H1 (cell line): ENCODE data around the gene LBH. TPM values are rescaled to one million over a fixed set of nuclear protein-coding genes. Genes with fewer than 3 reads are reported as not detected.

Experiments used
- CTCF ChIA-PET: fragments of 300-600 bp; sonication (Branson Sonifier 250); formaldehyde crosslinking; loops from one replicate; lab custom pipeline; 2021; ENCODE audit not compliant: partially characterized antibody; lab: Charles Lee
- POLR2A ChIA-PET: fragments of 300-600 bp; sonication (Branson Sonifier 250); formaldehyde crosslinking; loops from one replicate; lab custom pipeline; 2021; ENCODE audit warnings: inconsistent platforms; ENCODE audit not compliant: partially characterized antibody; lab: Charles Lee
- DNase-seq, 2 experiments: peaks; one replicate each; pipeline versions ENCODE4 v3.0.0 to v3.0.0-alpha.2; 2010 to 2022; ENCODE audit warnings: low spot score in 2 of 2, low read depth in 1 of 2, mixed read lengths in 1 of 2
- FAIRE-seq: peaks from 2 replicates; lab custom pipeline; 2011; peaks lifted over from hg19 to GRCh38; lab: Jason Lieb, UNC
- H2AFZ ChIP-seq: 2 replicates; pipeline ENCODE4 v1.8.1; 2012; ENCODE audit warnings: low read length, inconsistent platforms
- H2AK5ac ChIP-seq: 2 replicates; pipeline ENCODE4 v1.6.1; 2013; ENCODE audit warnings: low read depth, low read length
- H2BK120ac ChIP-seq: replicated peaks from 2 replicates; pipeline ENCODE3; 2013; ENCODE audit warnings: low read depth, low read length, inconsistent platforms
- H2BK12ac ChIP-seq: 2 replicates; pipeline ENCODE4 v1.6.1; 2013; ENCODE audit warnings: low read depth, low read length
- H2BK15ac ChIP-seq: 2 replicates; pipeline ENCODE4 v1.6.1; 2013; ENCODE audit warnings: low read length
- H2BK20ac ChIP-seq: 2 replicates; pipeline ENCODE4 v1.6.1; 2013; ENCODE audit warnings: low read length
- H2BK5ac ChIP-seq: 2 replicates; pipeline ENCODE4 v1.6.1; 2013; ENCODE audit warnings: low read depth, low read length
- H3K14ac ChIP-seq: 2 replicates; pipeline ENCODE4 v1.6.1; 2013; ENCODE audit warnings: inconsistent platforms; ENCODE audit not compliant: insufficient read length
- H3K18ac ChIP-seq: 2 replicates; pipeline ENCODE4 v1.6.1; 2013; ENCODE audit warnings: low read length; ENCODE audit errors: extremely low read depth
- H3K23ac ChIP-seq: 2 replicates; pipeline ENCODE4 v1.6.1; 2013; ENCODE audit warnings: inconsistent platforms; ENCODE audit not compliant: insufficient read length
- H3K23me2 ChIP-seq: 2 replicates; pipeline ENCODE4 v1.6.1; 2013; ENCODE audit warnings: low read depth, low read length
- H3K27ac ChIP-seq: 2 replicates; pipeline ENCODE4 v1.6.1; 2011; ENCODE audit warnings: low read depth, low read length, inconsistent platforms
- H3K27me3 ChIP-seq, 4 experiments: replicated peaks in 1 of 4; 1 replicate in 1 of 4; 2 replicates in 3 of 4; pipeline versions ENCODE4 v1.6.1 to v1.8.1; 2011 to 2013; ENCODE audit warnings: low read length in 3 of 4, mild to moderate bottlenecking in 3 of 4, inconsistent platforms in 2 of 4, mixed read lengths in 2 of 4, moderate library complexity in 1 of 4; ENCODE audit not compliant: control insufficient read depth in 3 of 4, insufficient read depth in 3 of 4; ENCODE audit errors: extremely low read depth in 1 of 4
- H3K36me3 ChIP-seq, 4 experiments: 2 replicates each; pipeline versions ENCODE4 v1.6.1 to v1.8.1; 2011 to 2013; ENCODE audit warnings: mild to moderate bottlenecking in 4 of 4, low read length in 3 of 4, moderate library complexity in 2 of 4, control low read depth in 1 of 4, inconsistent platforms in 1 of 4; ENCODE audit not compliant: insufficient read depth in 4 of 4, control insufficient read depth in 2 of 4
- H3K4ac ChIP-seq: replicated peaks from 2 replicates; pipeline ENCODE3; 2013; ENCODE audit warnings: low read length, low read depth, mixed read lengths, inconsistent platforms; ENCODE audit not compliant: insufficient read length
- H3K4me1 ChIP-seq, 4 experiments: replicated peaks in 1 of 4; 1 replicate in 1 of 4; 2 replicates in 3 of 4; pipeline versions ENCODE4 v1.6.1 to v1.8.1; 2011 to 2013; ENCODE audit warnings: low read length in 3 of 4, inconsistent platforms in 2 of 4, mixed read lengths in 1 of 4; ENCODE audit not compliant: insufficient read depth in 4 of 4, control insufficient read depth in 3 of 4
- H3K4me2 ChIP-seq, 2 experiments: 2 replicates each; pipeline versions ENCODE4 v1.6.1 to v1.8.1; 2011 to 2013; ENCODE audit warnings: low read depth in 2 of 2, low read length in 2 of 2, control low read depth in 1 of 2, inconsistent platforms in 1 of 2, mild to moderate bottlenecking in 1 of 2; ENCODE audit not compliant: insufficient read depth in 1 of 2
- H3K4me3 ChIP-seq, 4 experiments: fragments of 200-600, 300-600 bp in 1 of 4; sonication (generic), shearing (Covaris generic), sonication (Bioruptor Twin) in 1 of 4; 2 replicates each; pipeline versions ENCODE4 v1.5.1 to v1.8.1; 2011 to 2016; ENCODE audit warnings: low read length in 4 of 4, low read depth in 3 of 4, control low read depth in 2 of 4, inconsistent platforms in 2 of 4, mild to moderate bottlenecking in 2 of 4, mixed read lengths in 1 of 4, moderate library complexity in 1 of 4; ENCODE audit not compliant: insufficient read depth in 2 of 4; ENCODE audit errors: extremely low read depth in 1 of 4
- H3K56ac ChIP-seq: replicated peaks from 2 replicates; pipeline ENCODE3; 2013; ENCODE audit warnings: low read depth, mild to moderate bottlenecking, mixed read lengths, low read length, inconsistent platforms; ENCODE audit not compliant: insufficient read length
- H3K79me1 ChIP-seq: 2 replicates; pipeline ENCODE4 v1.6.1; 2013; ENCODE audit warnings: low read depth, low read length, control low read depth
- H3K79me2 ChIP-seq, 2 experiments: 2 replicates each; pipeline versions ENCODE4 v1.6.1 to v1.8.1; 2012 to 2013; ENCODE audit warnings: low read length in 2 of 2, mild to moderate bottlenecking in 2 of 2, inconsistent platforms in 1 of 2; ENCODE audit not compliant: insufficient read depth in 2 of 2, control insufficient read depth in 1 of 2
- H3K9ac ChIP-seq, 4 experiments: replicated peaks in 1 of 4; 1 replicate in 1 of 4; 2 replicates in 3 of 4; pipeline versions ENCODE4 v1.6.1 to v1.8.1; 2011 to 2013; ENCODE audit warnings: low read depth in 3 of 4, low read length in 3 of 4, control low read depth in 2 of 4, mild to moderate bottlenecking in 2 of 4, moderate library complexity in 2 of 4, inconsistent platforms in 1 of 4; ENCODE audit errors: extremely low read depth in 1 of 4
- H3K9me3 ChIP-seq, 2 experiments: 2 replicates each; pipeline versions ENCODE4 v1.6.1 to v1.8.1; 2012 to 2013; ENCODE audit warnings: mild to moderate bottlenecking in 2 of 2, moderate library complexity in 2 of 2, control low read depth in 1 of 2, inconsistent platforms in 1 of 2, low read depth in 1 of 2, low read length in 1 of 2, mixed read lengths in 1 of 2; ENCODE audit not compliant: insufficient read depth in 2 of 2
- H4K20me1 ChIP-seq, 2 experiments: replicated peaks in 1 of 2; 2 replicates each; pipeline versions ENCODE3 to v1.8.1; 2011 to 2013; ENCODE audit warnings: inconsistent platforms in 2 of 2, low read length in 2 of 2, mild to moderate bottlenecking in 1 of 2; ENCODE audit not compliant: insufficient read depth in 2 of 2, control insufficient read depth in 1 of 2
- H4K5ac ChIP-seq: 2 replicates; pipeline ENCODE4 v1.6.1; 2013; ENCODE audit warnings: low read length, low read depth, mixed read lengths, inconsistent platforms; ENCODE audit not compliant: insufficient read length
- H4K8ac ChIP-seq: 2 replicates; pipeline ENCODE4 v1.8.0; 2013; ENCODE audit warnings: mild to moderate bottlenecking, moderate library complexity, low read length, inconsistent platforms; ENCODE audit not compliant: insufficient read depth; ENCODE audit errors: extremely low read depth
- H4K91ac ChIP-seq: replicated peaks from 2 replicates; pipeline ENCODE3; 2013; ENCODE audit warnings: low read length, mixed read lengths, inconsistent platforms; ENCODE audit not compliant: insufficient read length
- NRF1 ChIP-seq: IDR thresholded peaks from 2 replicates; pipeline ENCODE4 v1.6.1; 2011; ENCODE audit warnings: mild to moderate bottlenecking, low read depth, low read length, improper control_type of control experiment
- RNF2 ChIP-seq: fragments of 200-900, 300-1000 bp; sonication (generic); IDR thresholded peaks from 2 replicates; pipeline ENCODE4 v1.7.1; 2016; ENCODE audit warnings: borderline replicate concordance, low read depth, mild to moderate bottlenecking, antibody characterized with exemption, low read length; ENCODE audit not compliant: poor library complexity, severe bottlenecking; ENCODE audit errors: missing control alignments
- SAP30 ChIP-seq: fragments of 300-600 bp; sonication (generic); IDR thresholded peaks from 2 replicates; pipeline ENCODE4 v1.7.1; 2012; ENCODE audit warnings: low read length, moderate library complexity, mild to moderate bottlenecking, inconsistent platforms; ENCODE audit not compliant: insufficient read depth, insufficient replicate concordance
- SUZ12 ChIP-seq: fragments of 200-600 bp; sonication (generic); IDR thresholded peaks from 2 replicates; pipeline ENCODE4 v1.6.1; 2012; ENCODE audit warnings: mild to moderate bottlenecking, inconsistent platforms, low read length, moderate library complexity, mixed read lengths
- USF2 ChIP-seq: IDR thresholded peaks from 2 replicates; pipeline ENCODE4 v1.6.1; 2011; ENCODE audit warnings: low read length, improper control_type of control experiment
- WGBS, 2 experiments: shearing (Covaris generic) in 1 of 2; methylation state at CpG; one replicate each; pipeline versions ENCODE4 v1.1.6 to v1.1.7; 2013 to 2015; ENCODE audit warnings: low lambda C conversion rate in 2 of 2, mixed read lengths in 2 of 2, inconsistent platforms in 1 of 2, low coverage in 1 of 2, missing lambda C conversion rate in 1 of 2; ENCODE audit not compliant: insufficient replicate concordance in 2 of 2, insufficient coverage in 1 of 2, insufficient read length in 1 of 2; ENCODE audit errors: extremely low coverage in 1 of 2, missing lambda C conversion rate in 1 of 2; 5-methylcytosine and 5-hydroxymethylcytosine counted together
- polyA plus RNA-seq, 7 experiments: library from polyadenylated mRNA; depleted of rRNA in 3 of 7; stranded (reverse) in 5 of 7; unstranded in 2 of 7; fragments of >200 nt in 5 of 7; fragments of 200-250 nt in 2 of 7; gene quantifications; 1 replicate in 5 of 7; 2 replicates in 1 of 7; 4 replicates in 1 of 7; pipeline versions ENCODE4 v1.2.1 to v1.2.3, GENCODE V29; 2011 to 2013; ENCODE audit warnings: missing spikeins in 2 of 7, mixed read lengths in 2 of 7
- total RNA-seq: library from RNA; stranded (reverse); fragmentation: NEBNext Ultra II Directional; extraction: Animal tissue kit (Norgen Biotek cat#: 25700); gene quantifications from 2 replicates; pipeline ENCODE4 v1.2.1, GENCODE V29; 2021

Gene LBH
- total and polyA plus RNA-seq, 2 of the 8 experiments (the other 6 are each of a cell fraction or from before 2014, with no cell fraction given), result 25.7 to 34.5 TPM

GRCh38 chr2:30191819-30192271, 39.5 kb upstream of the LBH start:
- WGBS, 2 experiments, result 86% methylated on average over 6 of the region's 7 CpGs; no CpG with 5 or more reads in 1 of the 2 experiments
- CTCF ChIA-PET, result interaction anchor here (1.6 to 2.3 kb wide), 2 partner anchors 514 to 520 kb away, joined by 6 to 7 read pairs; no protein-coding TSS in a partner anchor
- Histone ChIP-seq H3K9ac (no peak overlapping the region), H3K79me1 (no peaks in the 10 kb centered on the region), H3K4me1 (peaks cover 0 to 11% (median 3%) of the 10 kb centered on the region in 4 experiments; a peak in 3 of 7 replicates), H3K23ac (no peak overlapping the region), H2BK15ac (0 out of 2 replicates have a peak overlapping the region, but pooled peaks have one; percentile 36), H3K23me2 (no peaks in the 10 kb centered on the region), H4K8ac (no peak overlapping the region), H2AK5ac (no peak overlapping the region), H3K9me3 (no peaks in the 10 kb centered on the region), H3K27ac (no peak overlapping the region), H3K79me2 (no peaks in the 10 kb centered on the region), H3K14ac (no peak overlapping the region), H3K18ac (no peak overlapping the region), H2BK5ac (0 out of 2 replicates have a peak overlapping the region, but pooled peaks have one; percentile 20), H3K4ac (no peak overlapping the region), H3K56ac (no peak overlapping the region), H4K5ac (no peak overlapping the region), H2BK120ac (no peak overlapping the region), H4K91ac (no peak overlapping the region), H3K36me3 (no peaks in the 10 kb centered on the region), H3K4me2 (no peak overlapping the region), H2BK20ac (no peak overlapping the region), H3K27me3 (no peaks in the 10 kb centered on the region)
- FAIRE-seq, result no peak
- POLR2A ChIA-PET, result no interaction called here
- TF ChIP-seq USF2, result no peak
- no peak for TF ChIP-seq NRF1
- TF ChIP-seq SAP30, result no peak
- no peak for TF ChIP-seq SUZ12
- TF ChIP-seq RNF2, result no peak
- TF ChIP-seq, all 59 proteins: peak for 0
- no peak overlapping the region for H3K4me3 ChIP-seq
- H2AFZ ChIP-seq, result no peak overlapping the region
- peak overlapping the region; percentile 82; the same call in 1 of the 2 replicates for H2BK12ac ChIP-seq
- no peaks in the 10 kb centered on the region for H4K20me1 ChIP-seq
- DNase-seq, result no peak
